Stimulated activated CD4-positive, alpha-beta T cell treated with anti-CD3 and anti-CD28 coated beads, Interleukin-2, amount 100 ng/mL, for 48 hours (primary cell): ENCODE measurements around the gene SGK1.
"Not testable (repeated sequence)": the region's sequence is repeated elsewhere in the genome, so short reads cannot be mapped to it uniquely, and the experiment has no call there.

Source experiments
- DNase-seq, 2 donors: peaks; one replicate each; pipeline ENCODE4 v3.0.0-alpha.2; 2020

Gene SGK1

GRCh38 chr6:134183844-134184243 is 134.1 kb downstream of the SGK1 start:
- no peak for DNase-seq

DNA sequence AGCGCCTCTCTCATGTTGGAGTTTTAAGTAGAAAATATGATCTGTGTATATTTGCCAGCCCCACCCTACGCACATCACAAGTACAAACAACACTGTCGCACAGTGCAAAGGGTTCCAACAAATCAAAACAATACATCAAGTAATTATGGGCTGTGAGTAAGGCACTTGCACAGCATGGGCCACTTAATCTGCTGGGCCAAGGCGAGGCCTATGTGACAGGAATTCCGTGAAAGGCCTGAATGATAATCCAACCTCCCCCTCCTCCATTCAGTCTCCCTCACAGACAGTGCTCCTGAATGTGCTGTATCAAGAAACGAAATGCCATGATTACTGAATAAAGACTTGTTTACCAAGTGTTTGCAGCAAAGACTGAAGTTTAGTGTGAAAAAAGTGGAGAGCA is 135.4 kb downstream of the SGK1 start:
- DNase-seq = no peak

GRCh38 chr6:134181726-134182125 is 136.2 kb downstream of the SGK1 start:
- DNase-seq = not testable (repeated sequence)

GRCh38 chr6:134181251-134181650 is 136.7 kb downstream of the SGK1 start:
- DNase-seq = not testable (repeated sequence)

DNA sequence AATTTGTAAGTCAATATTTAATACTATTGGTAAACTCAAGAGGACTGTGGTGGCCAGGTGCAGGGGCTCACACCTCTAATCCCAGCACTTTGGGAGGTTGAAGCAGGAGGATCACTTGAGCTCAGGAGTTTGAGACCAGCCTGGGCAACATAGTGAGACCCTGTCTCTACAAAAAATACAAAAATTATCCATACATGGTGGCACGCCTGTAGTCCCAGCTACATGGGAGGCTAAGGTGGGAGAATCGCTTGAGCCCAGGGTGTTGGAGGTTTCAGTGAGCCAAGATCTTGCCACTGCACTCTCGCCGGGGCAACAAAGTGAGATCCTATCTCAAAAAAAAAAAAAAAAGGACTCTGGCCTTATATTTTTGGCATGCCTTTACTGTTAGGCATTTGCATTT is 137.4 kb downstream of the SGK1 start:
- not testable (repeated sequence) for DNase-seq

DNA sequence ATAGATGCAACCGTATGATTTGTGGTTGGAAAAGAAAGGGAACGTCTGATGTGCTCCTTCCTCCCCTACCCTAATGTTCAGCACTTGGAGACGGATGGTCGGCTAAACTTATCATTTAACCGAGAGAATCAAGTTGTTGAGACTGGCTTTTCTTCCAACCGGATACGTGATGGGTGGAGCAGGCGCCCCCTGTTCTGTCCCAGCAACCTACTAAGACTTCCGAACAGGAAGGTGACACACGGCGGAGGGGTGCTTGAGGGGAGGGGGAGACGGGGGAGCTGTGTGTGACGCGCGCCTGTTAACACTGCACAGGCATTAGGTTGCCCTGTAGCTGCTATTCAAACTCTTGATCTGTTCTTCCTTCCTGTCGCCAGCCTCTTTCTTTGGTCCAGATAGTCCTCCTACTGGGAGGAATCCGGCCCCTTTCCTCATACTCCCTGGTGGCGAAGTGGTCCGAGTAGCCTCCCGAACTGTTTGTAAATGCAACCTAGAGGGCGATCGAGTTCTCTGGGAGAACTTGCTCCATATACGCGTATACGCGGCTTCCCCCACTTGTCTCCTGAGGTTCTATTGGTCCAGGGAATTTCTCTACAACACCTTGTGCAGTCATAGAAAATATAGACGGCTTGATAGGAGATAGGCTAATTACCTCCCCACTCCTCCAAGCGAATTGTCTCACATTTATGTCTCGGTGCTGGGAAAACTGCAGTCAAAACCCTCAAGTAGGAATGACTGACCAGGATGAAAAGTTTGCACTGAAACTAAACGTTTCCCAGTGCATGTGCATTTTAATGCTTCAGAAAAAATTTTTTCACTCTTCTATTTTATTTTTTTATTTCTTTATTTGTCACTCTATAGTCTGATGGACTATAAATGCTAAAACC is 139.5 kb downstream of the SGK1 start:
- peak; percentile 58 to 61 for DNase-seq

DNA sequence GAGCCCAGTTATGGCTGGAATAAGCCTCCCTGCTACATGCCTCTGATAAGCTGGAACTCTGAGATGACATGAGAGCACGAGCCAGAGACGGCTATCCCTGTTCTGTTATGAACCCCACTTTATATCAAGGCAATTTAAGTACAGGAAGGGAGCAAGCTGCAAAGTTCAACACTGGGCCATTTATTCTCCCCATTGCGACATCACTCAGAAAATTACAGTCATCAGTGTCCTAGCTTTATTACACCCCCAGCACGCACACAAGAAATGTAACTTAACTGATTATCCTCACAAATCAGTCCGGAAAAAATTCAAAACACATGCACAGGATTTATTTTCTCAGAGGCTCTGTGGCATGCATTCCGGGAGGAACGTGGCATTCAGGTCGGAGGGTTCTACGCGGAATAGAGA is 140.2 kb downstream of the SGK1 start:
- DNase-seq = peak in 1 of 2 donors; percentile 2

DNA sequence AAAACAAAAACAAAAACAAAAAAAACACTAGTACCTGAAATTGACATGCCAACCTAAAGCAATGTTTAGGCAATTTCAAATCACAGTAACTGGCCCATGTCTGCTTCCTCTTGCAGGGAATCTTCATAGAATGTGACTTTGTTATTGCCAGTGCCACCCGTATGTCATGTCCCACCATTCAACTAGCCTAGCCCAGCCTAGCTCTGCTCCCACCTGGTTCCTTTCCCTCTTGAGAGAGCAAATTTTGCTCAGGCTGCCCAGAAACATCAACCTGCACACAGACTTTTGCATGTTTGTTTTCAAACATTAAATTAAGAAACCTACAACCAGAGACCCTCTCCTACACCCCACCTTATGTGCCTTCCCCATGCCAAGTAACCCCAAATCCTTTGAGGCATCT is 140.7 kb downstream of the SGK1 start:
- no peak for DNase-seq

DNA sequence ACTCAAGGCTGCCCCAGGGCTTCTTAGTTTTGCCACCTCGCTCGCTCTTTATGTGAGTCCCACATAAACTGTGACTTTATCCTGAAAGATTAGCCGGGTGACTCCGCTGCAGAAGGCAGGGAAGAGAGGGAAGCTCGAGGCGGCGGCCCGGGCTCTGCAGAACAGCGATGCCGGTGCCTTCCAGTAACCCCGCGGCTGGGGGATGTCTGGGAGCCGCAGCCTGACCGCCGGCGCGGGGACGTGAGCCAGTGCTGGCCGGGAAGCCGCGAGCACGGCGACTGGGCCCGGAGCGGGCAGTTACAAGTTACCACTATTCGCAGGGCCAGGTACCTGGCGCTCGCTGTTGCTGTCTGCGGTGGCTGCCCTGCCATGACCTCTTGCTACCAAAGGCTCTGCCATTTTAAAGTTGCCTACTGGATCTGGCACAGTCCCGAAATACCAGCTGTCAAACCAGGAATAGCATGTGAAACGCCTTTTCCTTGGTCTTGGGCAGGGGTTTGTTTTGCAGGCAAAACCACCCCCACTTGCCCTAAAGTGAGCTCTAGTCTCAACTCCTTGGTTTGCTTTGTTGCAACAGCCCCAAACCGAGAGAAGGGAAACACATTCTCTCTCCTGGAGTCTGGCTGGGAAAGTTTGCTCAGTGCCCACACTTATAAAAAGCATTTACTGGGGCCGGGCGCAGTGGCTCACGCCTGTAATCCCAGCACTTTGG is 141.5 kb downstream of the SGK1 start:
- DNase-seq = no peak

GRCh38 chr6:134175532-134176263 is 142.2 kb downstream of the SGK1 start:
- peak; percentile 31 to 39 for DNase-seq

DNA sequence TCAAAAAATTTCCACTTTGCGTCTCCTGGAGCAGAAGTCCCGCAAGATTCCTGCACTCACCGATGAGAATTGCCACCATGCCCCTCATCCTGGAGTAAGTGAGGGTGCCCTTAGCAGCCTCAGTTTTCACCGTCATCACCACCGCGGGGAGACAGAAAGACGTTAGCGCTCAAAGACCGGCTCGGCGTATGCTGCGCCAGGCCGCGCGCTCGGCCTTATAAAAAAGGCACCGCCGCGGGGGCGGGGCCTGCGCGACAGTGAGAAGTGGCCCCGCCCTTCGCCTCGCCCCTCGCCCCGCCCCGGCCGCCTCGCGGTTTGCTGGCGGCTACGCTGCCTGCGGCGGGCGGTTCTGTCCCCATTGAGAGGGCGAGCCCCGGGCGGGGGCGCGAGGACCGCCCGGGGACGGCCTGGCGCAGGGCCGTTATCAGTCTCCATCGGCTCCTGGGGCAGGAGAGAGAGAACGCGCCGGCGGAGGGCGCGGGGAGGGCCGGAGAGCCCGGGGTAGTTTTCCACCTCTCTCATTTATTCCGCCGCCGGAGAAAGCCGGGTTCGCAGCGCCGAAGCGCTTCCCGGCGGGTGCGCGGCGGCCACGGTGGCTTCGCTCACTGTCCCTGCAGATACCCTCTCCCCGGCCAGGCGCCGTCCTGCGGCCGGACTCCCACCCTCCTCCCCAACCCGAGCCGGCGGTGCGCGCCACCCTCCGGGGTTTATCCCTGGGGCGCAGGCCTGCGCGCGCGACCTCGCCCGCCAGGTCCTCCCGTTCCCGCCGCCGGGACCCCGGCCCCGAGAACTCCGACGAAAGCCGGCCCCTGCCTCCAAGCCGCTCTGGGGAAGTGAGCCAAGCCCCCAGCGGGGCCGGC is 143.0 kb downstream of the SGK1 start:
- peak; percentile 92 to 97 for DNase-seq

- peak; percentile 90 to 92 for DNase-seq
Measured at GRCh38 chr6:134173936-134174671, 143.8 kb downstream of the SGK1 start.

GRCh38 chr6:134173366-134173725 is 144.6 kb downstream of the SGK1 start:
- no peak for DNase-seq

DNA sequence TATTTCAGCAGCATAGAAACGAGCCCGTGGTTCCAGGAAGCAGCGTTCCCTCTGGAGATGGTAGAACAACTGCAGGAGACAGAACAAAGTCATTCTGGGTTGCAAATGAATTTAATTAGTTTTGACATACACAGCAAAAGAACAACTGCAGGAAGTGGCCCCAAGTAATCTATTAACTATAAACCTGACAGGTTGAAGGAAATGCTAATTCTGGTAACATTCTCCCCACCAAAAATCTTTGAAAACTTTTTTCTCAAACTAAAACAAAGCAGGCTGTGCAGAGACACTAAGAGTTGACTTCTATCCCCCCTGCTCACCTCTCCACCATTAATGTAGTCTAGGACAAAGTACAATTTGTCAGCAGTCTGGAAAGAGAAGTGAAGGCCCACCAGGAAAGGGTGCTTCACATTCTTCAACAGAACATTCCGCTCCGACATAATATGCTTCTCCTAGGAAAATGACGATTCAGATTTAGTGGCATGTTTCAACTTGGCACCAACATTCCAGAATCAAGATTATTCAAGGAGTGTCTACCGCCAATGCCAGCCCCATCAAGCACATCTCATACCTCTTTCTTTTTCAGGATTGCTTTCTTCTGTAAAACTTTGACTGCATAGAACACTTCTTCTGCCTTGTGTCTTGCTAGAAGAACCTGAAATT is 145.1 kb downstream of the SGK1 start:
- DNase-seq = no peak

DNA sequence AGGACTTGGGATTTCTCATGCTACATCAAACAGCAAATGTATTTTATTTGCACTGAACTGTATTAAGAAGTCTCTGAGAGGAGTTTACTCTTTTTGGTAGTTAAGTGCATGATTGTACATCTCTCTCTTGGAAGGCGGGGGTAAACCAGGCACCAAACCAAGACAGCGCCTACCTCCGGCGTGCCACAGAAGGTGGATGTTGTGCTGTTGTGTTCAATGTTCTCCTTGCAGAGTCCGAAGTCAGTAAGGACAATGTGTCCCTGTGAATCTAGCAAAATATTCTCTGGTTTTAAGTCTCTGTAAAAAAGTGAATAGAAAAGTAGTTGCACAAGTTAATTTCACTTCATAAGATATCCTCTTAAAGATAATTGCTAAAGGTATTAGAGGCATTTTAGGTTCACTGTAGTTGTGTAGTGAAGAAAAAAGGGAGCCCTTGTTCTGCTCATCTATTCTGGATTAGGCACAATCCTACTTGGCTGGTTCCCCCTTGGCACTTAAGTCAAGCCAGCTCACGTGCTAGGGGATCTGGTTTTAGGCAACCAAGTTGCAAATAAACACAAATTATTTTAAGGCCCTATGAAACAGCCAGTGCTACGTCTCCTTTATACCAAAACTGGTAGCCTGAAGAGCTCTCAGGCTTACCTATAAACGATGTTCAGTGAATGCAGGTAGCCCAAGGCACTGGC is 145.7 kb downstream of the SGK1 start:
- DNase-seq = no peak

DNA sequence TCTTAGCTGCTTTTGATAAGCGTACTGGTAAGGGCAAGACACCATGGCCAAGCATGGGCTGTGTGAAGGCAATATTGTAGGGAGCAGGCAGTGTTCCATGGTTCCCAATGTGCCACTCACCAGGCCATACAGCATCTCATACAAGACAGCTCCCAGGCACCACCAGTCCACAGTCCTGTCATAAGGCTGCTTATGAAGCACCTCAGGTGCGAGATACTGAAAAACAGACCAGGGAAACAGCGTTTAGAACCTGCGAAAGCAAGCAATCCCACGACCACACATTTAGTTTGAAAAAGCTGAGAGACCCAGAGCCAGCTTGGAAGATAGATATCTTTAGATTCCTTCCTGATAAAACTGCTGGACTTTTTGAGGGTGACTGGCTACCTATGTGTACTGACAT is 146.4 kb downstream of the SGK1 start:
- no peak for DNase-seq

GRCh38 chr6:134170844-134171243 is 147.1 kb downstream of the SGK1 start:
- no peak for DNase-seq

DNA sequence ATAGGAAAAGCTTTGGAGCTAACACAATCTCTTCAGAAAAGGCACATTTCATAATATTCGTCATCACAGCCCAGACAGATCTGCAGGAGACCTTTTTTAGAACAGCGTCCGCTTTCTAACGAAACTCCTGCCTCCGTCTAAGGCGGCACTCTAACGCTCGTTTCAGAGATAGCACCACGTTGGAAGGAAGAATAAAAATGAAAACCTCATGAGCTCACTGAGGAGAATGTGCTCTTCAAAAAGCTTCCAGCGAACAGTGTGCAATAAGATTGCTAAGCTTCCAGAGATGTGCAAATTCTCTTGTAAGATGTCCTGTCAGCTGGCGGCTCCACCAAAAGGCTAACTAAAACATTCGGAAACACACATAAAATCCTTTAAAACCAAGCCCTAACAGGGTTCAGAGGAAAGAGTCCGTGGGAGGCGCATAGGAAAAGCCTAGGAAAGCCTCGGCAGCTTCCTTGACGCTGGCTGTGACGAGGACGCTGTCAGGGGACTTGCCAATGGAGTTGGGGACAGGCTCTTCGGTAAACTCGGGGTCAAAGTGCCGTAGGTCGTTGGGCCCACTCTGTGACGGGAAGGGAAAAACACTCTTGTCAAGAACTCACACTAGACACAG is 147.9 kb downstream of the SGK1 start:
- DNase-seq = no peak

- DNase-seq = no peak
Measured at GRCh38 chr6:134168590-134169208, 149.2 kb downstream of the SGK1 start.
